ENCODE results near the gene TMEM89.

Gene TMEM89

GRCh38 chr3:48598323-48599076 is 23.1 kb downstream of the TMEM89 start:
- no peak for TF ChIP-seq EZH2phosphoT487 (IDR thresholded peaks at IDR 0.05; ENCODE audit: borderline replicate concordance, low read length)
- no peak for TF ChIP-seq CTCF (IDR thresholded peaks at IDR 0.05; ENCODE audit: low read depth, low read length, poor library complexity, severe bottlenecking)
- Histone ChIP-seq H3K9me2 (replicated peaks; ENCODE audit: control insufficient read depth, low read length) (no peaks in the 10 kb centered on the region), H3K4me1 (ENCODE audit: control insufficient read depth, low read length) (no peaks in the 10 kb centered on the region), H3F3A (ENCODE audit: control insufficient read depth, insufficient read depth) (peaks cover 2% of the 10 kb centered on the region; the same call in 1 of the 2 replicates), H3K4me2 (ENCODE audit: low read length) (no peak overlapping the region), H3K4me3 (ENCODE audit: low read length) (no peak overlapping the region), H3K27me3 (ENCODE audit: control insufficient read depth, low read length) (no peaks in the 10 kb centered on the region), H4K20me1 (ENCODE audit: control insufficient read depth, insufficient read depth, low read depth, low read length) (peaks cover 6% of the 10 kb centered on the region; the same call in 1 of the 2 replicates), H3K79me2 (ENCODE audit: control insufficient read depth, low read length) (no peaks in the 10 kb centered on the region), H3K36me3 (ENCODE audit: control insufficient read depth, low read length) (peaks cover 51% of the 10 kb centered on the region), H3K9me3 (ENCODE audit: control insufficient read depth, insufficient read depth, low read length) (no peaks in the 10 kb centered on the region), H3K27ac (ENCODE audit: low read depth, low read length) (no peak overlapping the region)

GRCh38 chr3:48597408-48597800 is 24.2 kb downstream of the TMEM89 start:
- H3K4me2 ChIP-seq (ENCODE audit: low read length) = no peak overlapping the region
- no peak overlapping the region for H3K27ac ChIP-seq (ENCODE audit: low read depth, low read length)
- H3K36me3 ChIP-seq (ENCODE audit: control insufficient read depth, low read length) = peaks cover 41% of the 10 kb centered on the region

GRCh38 chr3:48596676-48597407 is 24.7 kb downstream of the TMEM89 start:
- no peak overlapping the region for H3K4me3 ChIP-seq (ENCODE audit: low read length)
- TF ChIP-seq CTCF (IDR thresholded peaks at IDR 0.05; ENCODE audit: low read depth, low read length, poor library complexity, severe bottlenecking) = no peak
- TF ChIP-seq EZH2phosphoT487 (IDR thresholded peaks at IDR 0.05; ENCODE audit: borderline replicate concordance, low read length) = no peak
- no peaks in the 10 kb centered on the region for H3K9me2 ChIP-seq (replicated peaks; ENCODE audit: control insufficient read depth, low read length)
- no peaks in the 10 kb centered on the region for H3K9me3 ChIP-seq (ENCODE audit: control insufficient read depth, insufficient read depth, low read length)
- H3K79me2 ChIP-seq (ENCODE audit: control insufficient read depth, low read length) = no peaks in the 10 kb centered on the region
- no peak overlapping the region for H3K27ac ChIP-seq (ENCODE audit: low read depth, low read length)
- H3K4me1 ChIP-seq (ENCODE audit: control insufficient read depth, low read length) = no peaks in the 10 kb centered on the region
- H3F3A ChIP-seq (ENCODE audit: control insufficient read depth, insufficient read depth) = peaks cover 2% of the 10 kb centered on the region; the same call in 1 of the 2 replicates
- peaks cover 41% of the 10 kb centered on the region for H3K36me3 ChIP-seq (ENCODE audit: control insufficient read depth, low read length)
- no peak overlapping the region for H3K4me2 ChIP-seq (ENCODE audit: low read length)
- H4K20me1 ChIP-seq (ENCODE audit: control insufficient read depth, insufficient read depth, low read depth, low read length) = peaks cover 6% of the 10 kb centered on the region; the same call in 1 of the 2 replicates
- H3K27me3 ChIP-seq (ENCODE audit: control insufficient read depth, low read length) = no peaks in the 10 kb centered on the region

More at GRCh38 chr3:48597408-48597800, 24.2 kb downstream of the TMEM89 start:
- H3K27me3 ChIP-seq (ENCODE audit: control insufficient read depth, low read length) = no peaks in the 10 kb centered on the region
- H3K79me2 ChIP-seq (ENCODE audit: control insufficient read depth, low read length) = no peaks in the 10 kb centered on the region
- no peak overlapping the region for H3K4me3 ChIP-seq (ENCODE audit: low read length)
- no peaks in the 10 kb centered on the region for H3K9me2 ChIP-seq (replicated peaks; ENCODE audit: control insufficient read depth, low read length)
- H4K20me1 ChIP-seq (ENCODE audit: control insufficient read depth, insufficient read depth, low read depth, low read length) = peaks cover 6% of the 10 kb centered on the region; the same call in 1 of the 2 replicates
- H3K9me3 ChIP-seq (ENCODE audit: control insufficient read depth, insufficient read depth, low read length) = no peaks in the 10 kb centered on the region
- no peaks in the 10 kb centered on the region for H3K4me1 ChIP-seq (ENCODE audit: control insufficient read depth, low read length)
- TF ChIP-seq CTCF (IDR thresholded peaks at IDR 0.05; ENCODE audit: low read depth, low read length, poor library complexity, severe bottlenecking) (no peak), EZH2phosphoT487 (IDR thresholded peaks at IDR 0.05; ENCODE audit: borderline replicate concordance, low read length) (no peak)
- peaks cover 2% of the 10 kb centered on the region; the same call in 1 of the 2 replicates for H3F3A ChIP-seq (ENCODE audit: control insufficient read depth, insufficient read depth)
